PC-9 (cell line): ENCODE results near the gene FGF22. TPM values are rescaled to one million over a fixed set of nuclear protein-coding genes. Genes with fewer than 3 reads are reported as not detected.

Experiments used
- BruUV-seq: library from RNA; stranded (reverse); fragments of 400-500 nt; replicated peaks from 2 replicates; lab custom pipeline; 2021; lab: Mats Ljungman, UMichigan
- CTCF ChIA-PET: fragments of 300-600 bp; sonication (Branson Sonifier 250); formaldehyde crosslinking; loops from one replicate; lab custom pipeline; 2022; ENCODE audit warnings: antibody characterized with exemption; lab: Charles Lee
- POLR2A ChIA-PET: fragments of 300-600 bp; sonication (Branson Sonifier 250); formaldehyde crosslinking; loops from one replicate; lab custom pipeline; 2022; ENCODE audit warnings: antibody characterized with exemption; ENCODE audit not compliant: unreplicated experiment; lab: Charles Lee
- DNase-seq, 2 experiments: peaks; one replicate each; pipeline versions ENCODE4 v3.0.0 to v3.0.0-alpha.2; 2015 to 2022; ENCODE audit warnings: mixed read lengths in 1 of 2
- H2AFZ ChIP-seq: fragments of 200-600 bp; sonication (generic); 2 replicates; pipeline ENCODE4 v1.8.1; 2017; ENCODE audit warnings: antibody characterized with exemption
- H3F3A ChIP-seq: fragments of 200-600 bp; sonication (generic); 2 replicates; pipeline ENCODE4 v1.8.1; 2017; ENCODE audit warnings: antibody characterized with exemption, mild to moderate bottlenecking, low read depth; ENCODE audit not compliant: insufficient read depth
- H3K27ac ChIP-seq: fragments of 200-600 bp; sonication (generic); 2 replicates; pipeline ENCODE4 v1.6.1; 2016; ENCODE audit warnings: mixed run types
- H3K27me3 ChIP-seq: fragments of 200-600 bp; sonication (generic); 2 replicates; pipeline ENCODE4 v1.6.1; 2016; ENCODE audit warnings: low read depth, mixed run types; ENCODE audit not compliant: insufficient read depth
- H3K36me3 ChIP-seq: fragments of 200-600 bp; sonication (generic); 2 replicates; pipeline ENCODE4 v1.6.1; 2016; ENCODE audit warnings: low read depth, mixed run types
- H3K4me1 ChIP-seq: fragments of 200-600 bp; sonication (generic); replicated peaks from 2 replicates; pipeline ENCODE4 v1.6.1; 2016; ENCODE audit warnings: mixed run types; ENCODE audit not compliant: insufficient read depth
- H3K4me2 ChIP-seq: fragments of 200-600 bp; sonication (generic); 2 replicates; pipeline ENCODE4 v1.6.1; 2017; ENCODE audit warnings: mixed run types
- H3K4me3 ChIP-seq: fragments of 200-600 bp; sonication (generic); 2 replicates; pipeline ENCODE4 v1.6.1; 2016; ENCODE audit warnings: mixed run types
- H3K79me2 ChIP-seq: fragments of 200-600 bp; sonication (generic); 2 replicates; pipeline ENCODE4 v1.6.1; 2017; ENCODE audit warnings: low read depth, mixed run types
- H3K9me2 ChIP-seq: fragments of 200-600 bp; sonication (generic); 2 replicates; pipeline ENCODE4 v1.8.1; 2017; ENCODE audit warnings: mild to moderate bottlenecking; ENCODE audit not compliant: insufficient read depth
- H3K9me3 ChIP-seq: fragments of 200-600 bp; sonication (generic); 2 replicates; pipeline ENCODE4 v1.8.1; 2016; ENCODE audit warnings: low read depth; ENCODE audit not compliant: insufficient read depth
- H4K20me1 ChIP-seq: fragments of 200-600 bp; sonication (generic); 2 replicates; pipeline ENCODE4 v1.8.1; 2017; ENCODE audit not compliant: insufficient read depth
- CTCF ChIP-seq: fragments of 200-600 bp; sonication (generic); conservative IDR thresholded peaks from 2 replicates; pipeline ENCODE4 v1.6.1; 2017; ENCODE audit warnings: mixed run types, antibody characterized with exemption, mild to moderate bottlenecking, moderate library complexity
- EZH2 ChIP-seq: fragments of 200-600 bp; sonication (generic); IDR thresholded peaks from 2 replicates; pipeline ENCODE4 v1.8.0; 2017; ENCODE audit warnings: antibody characterized with exemption, low read depth
- intact Hi-C: fragments of 100-400 bp; cut with micrococcal nuclease; formaldehyde crosslinking; loops from one replicate; pipeline ENCODE4 v1.10.0; 2022; ENCODE audit not compliant: unreplicated experiment
- total RNA-seq: library from RNA; stranded (reverse); gene quantifications from 2 replicates; pipeline ENCODE4 v1.2.3, GENCODE V29; 2021

Gene FGF22
- total RNA-seq, 1 experiment from 2014 or later = not detected

- peaks cover 11% of the 10 kb centered on the region for H4K20me1 ChIP-seq
- H2AFZ ChIP-seq = peak overlapping the region; percentile 97
- peaks cover 8% of the 10 kb centered on the region for H3K4me1 ChIP-seq
- POLR2A ChIA-PET = interaction anchor here (0.6 kb wide), 1 partner anchor 79 kb away, joined by 6 read pairs; no protein-coding TSS in a partner anchor
- BruUV-seq = no TSS peak
- intact Hi-C loops = no loop called here
- H3K4me3 ChIP-seq = peak overlapping the region; percentile 87
- peak in 1 of 2 experiments; percentile 50 for DNase-seq
- CTCF ChIA-PET = no interaction called here
- 0 out of 2 replicates have a peak, but pooled peaks cover 8% of the 10 kb centered on the region for H3F3A ChIP-seq
- H3K9me3 ChIP-seq = no peaks in the 10 kb centered on the region
- TF ChIP-seq EZH2 = no peak
- TF ChIP-seq CTCF = no peak
- H3K36me3 ChIP-seq = 0 out of 2 replicates have a peak, but pooled peaks cover 7% of the 10 kb centered on the region
- no peak overlapping the region for H3K27ac ChIP-seq
- peaks cover 34% of the 10 kb centered on the region for H3K79me2 ChIP-seq
- H3K4me2 ChIP-seq = peak overlapping the region; percentile 97
- no peaks in the 10 kb centered on the region for H3K9me2 ChIP-seq
- H3K27me3 ChIP-seq = no peaks in the 10 kb centered on the region
Measured at GRCh38 chr19:632579-633067, 7.1 kb upstream of the FGF22 start.

GRCh38 chr19:633068-633785 lies 6.5 kb upstream of the FGF22 start, which contains the start of gene POLRMT:
TSS of gene POLRMT (minus strand) at chr19:633537. CDS start at chr19:633512, 25 bp downstream.
- Histone ChIP-seq H3K4me3 (peak within 1 kb of the TSS; percentile 87), H3K79me2 (peaks cover 34% of the 10 kb centered on the region), H3K4me1 (peaks cover 8% of the 10 kb centered on the region), H3K9me2 (no peaks in the 10 kb centered on the region), H3F3A (peaks cover 8% of the 10 kb centered on the region; the same call in 1 of the 2 replicates), H3K27me3 (no peaks in the 10 kb centered on the region), H3K27ac (no peak within 1 kb of the TSS), H4K20me1 (peaks cover 11% of the 10 kb centered on the region), H3K36me3 (0 out of 2 replicates have a peak, but pooled peaks cover 7% of the 10 kb centered on the region), H2AFZ (peak within 1 kb of the TSS; percentile 98), H3K9me3 (no peaks in the 10 kb centered on the region), H3K4me2 (peak within 1 kb of the TSS; percentile 97)
- no TSS peak for BruUV-seq
- ChIA-PET POLR2A (no interaction called here), CTCF (interaction anchor here (1.2 kb wide), 1 partner anchor 127 kb away, joined by 6 read pairs; no protein-coding TSS in a partner anchor)
- TF ChIP-seq EZH2 (no peak), CTCF (no peak)
- intact Hi-C loops = no loop called here
- DNase-seq = peak; percentile 91 to 95

GRCh38 chr19:633786-634639 lies 5.7 kb upstream of the FGF22 start:
- no peak for TF ChIP-seq CTCF
- TF ChIP-seq EZH2 = no peak
- Histone ChIP-seq H4K20me1 (peaks cover 8% of the 10 kb centered on the region), H3K27me3 (no peaks in the 10 kb centered on the region), H3K9me3 (no peaks in the 10 kb centered on the region), H3K9me2 (no peaks in the 10 kb centered on the region), H2AFZ (peak overlapping the region; percentile 98), H3K4me3 (peak overlapping the region; percentile 87), H3K4me2 (peak overlapping the region; percentile 97), H3F3A (peaks cover 8% of the 10 kb centered on the region; the same call in 1 of the 2 replicates), H3K79me2 (peaks cover 34% of the 10 kb centered on the region), H3K4me1 (peaks cover 14% of the 10 kb centered on the region), H3K27ac (no peak overlapping the region), H3K36me3 (no peaks in the 10 kb centered on the region)
- DNase-seq = peak in 1 of 2 experiments; percentile 16
- intact Hi-C loops = no loop called here
- TSS peak; percentile 24 for BruUV-seq
- ChIA-PET CTCF (interaction anchor here (1.2 kb wide), 1 partner anchor 128 kb away, joined by 6 read pairs; no protein-coding TSS in a partner anchor), POLR2A (no interaction called here)
